HG02610 (cell line): ENCODE results near the gene CLCN6.
A peak's percentile ranks its signal among the peaks of the same experiment; 100 is the strongest.

Source experiments
- ATAC-seq: cut with Tn5 transposase; IDR thresholded peaks from one replicate; pipeline ENCODE4 v1.9.1; 2021; ENCODE audit warnings: mild to moderate bottlenecking, moderate library complexity; ENCODE audit not compliant: unreplicated experiment

Gene CLCN6, protein sequence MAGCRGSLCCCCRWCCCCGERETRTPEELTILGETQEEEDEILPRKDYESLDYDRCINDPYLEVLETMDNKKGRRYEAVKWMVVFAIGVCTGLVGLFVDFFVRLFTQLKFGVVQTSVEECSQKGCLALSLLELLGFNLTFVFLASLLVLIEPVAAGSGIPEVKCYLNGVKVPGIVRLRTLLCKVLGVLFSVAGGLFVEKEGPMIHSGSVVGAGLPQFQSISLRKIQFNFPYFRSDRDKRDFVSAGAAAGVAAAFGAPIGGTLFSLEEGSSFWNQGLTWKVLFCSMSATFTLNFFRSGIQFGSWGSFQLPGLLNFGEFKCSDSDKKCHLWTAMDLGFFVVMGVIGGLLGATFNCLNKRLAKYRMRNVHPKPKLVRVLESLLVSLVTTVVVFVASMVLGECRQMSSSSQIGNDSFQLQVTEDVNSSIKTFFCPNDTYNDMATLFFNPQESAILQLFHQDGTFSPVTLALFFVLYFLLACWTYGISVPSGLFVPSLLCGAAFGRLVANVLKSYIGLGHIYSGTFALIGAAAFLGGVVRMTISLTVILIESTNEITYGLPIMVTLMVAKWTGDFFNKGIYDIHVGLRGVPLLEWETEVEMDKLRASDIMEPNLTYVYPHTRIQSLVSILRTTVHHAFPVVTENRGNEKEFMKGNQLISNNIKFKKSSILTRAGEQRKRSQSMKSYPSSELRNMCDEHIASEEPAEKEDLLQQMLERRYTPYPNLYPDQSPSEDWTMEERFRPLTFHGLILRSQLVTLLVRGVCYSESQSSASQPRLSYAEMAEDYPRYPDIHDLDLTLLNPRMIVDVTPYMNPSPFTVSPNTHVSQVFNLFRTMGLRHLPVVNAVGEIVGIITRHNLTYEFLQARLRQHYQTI

DNA sequence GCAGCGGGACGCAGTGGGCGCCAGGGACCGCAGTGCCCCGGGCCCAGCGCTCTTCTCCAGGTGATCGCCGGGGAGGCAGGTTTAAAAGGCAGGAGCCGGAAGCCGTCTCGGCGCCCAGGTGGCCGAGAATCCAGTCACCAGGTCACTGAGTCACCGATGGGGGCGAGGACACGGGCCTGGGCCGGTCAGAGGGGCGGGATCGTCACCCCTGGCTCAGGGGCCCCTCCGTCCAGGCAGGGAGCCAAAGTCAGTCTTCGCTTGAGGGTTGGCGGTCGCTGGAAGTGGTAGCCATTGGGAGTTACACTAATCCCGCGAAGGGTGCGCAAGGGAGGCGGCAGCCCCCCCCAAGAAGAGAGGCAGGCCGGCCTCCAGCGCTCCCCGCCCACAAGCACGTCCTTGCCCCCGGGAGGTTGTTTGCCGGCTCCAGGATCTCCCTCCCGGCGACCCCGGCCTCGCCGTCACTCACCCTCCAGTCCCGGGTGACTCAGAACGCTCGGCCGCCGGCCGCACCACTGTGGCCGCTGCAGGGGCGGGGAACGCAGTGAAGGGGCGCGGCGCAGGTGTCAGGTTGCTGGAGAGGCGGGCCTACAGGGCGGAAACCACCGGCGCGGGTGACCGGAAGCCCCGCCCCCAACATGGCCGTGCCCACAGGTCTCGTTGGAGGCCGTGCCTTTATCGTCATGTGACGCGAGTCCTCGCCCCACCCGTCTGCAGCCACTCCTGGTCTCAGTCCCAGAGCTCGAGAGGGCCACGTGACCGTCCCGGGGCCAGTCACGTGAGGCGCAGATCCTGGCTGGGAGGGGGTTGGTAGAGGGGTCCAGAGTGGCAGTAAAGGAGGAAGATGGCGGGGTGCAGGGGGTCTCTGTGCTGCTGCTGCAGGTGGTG is at the start of gene CLCN6, which contains the start of gene MTHFR:
Gene CLCN6, plus strand, starts transcription at position 770 of the 885 bp plus-strand sequence. Its CDS starts 72 bp downstream, at position 842.
Gene MTHFR, minus strand, starts transcription at position 543 of the 885 bp plus-strand sequence. CDS start 2,848 bp downstream, outside the sequence.
- peak; percentile 80 for ATAC-seq

DNA sequence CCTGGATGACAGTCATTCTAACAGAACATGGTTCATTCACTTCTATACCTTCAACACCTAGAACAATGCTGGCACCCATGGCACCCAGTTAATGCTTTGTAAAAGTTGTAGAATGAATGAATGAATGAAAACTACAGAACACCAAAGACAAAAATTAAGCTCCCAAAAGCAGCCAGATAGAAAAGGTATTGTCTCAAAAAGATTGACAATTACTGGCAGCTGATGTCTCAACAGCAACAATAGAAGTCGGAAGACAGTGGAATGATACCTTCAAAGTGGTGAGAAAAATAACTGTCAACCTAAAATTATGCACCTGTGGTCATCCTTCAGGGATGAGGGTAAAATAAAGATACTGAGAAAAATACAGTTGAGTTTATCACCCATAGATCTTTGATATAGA is 48.9 kb upstream of the CLCN6 start:
- no peak for ATAC-seq

DNA sequence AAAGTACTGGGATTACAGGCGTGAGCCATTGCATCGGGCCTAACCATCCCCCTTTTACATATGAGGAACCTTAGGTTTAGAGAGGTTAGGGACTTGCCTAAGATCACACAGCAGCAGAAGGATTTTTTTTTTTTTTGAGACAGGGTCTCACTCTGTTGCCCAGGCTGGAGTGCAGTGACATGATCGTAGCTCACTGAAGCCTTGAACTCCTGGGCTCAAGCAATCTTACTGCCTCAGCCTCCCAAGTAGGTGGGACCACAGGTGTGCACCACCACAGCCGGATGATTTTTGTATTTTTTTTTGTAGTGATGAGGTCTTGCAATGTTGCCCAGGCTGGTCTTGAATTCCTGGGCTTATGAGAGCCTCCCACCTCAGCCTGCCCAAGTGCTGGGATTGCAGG is 46.2 kb upstream of the CLCN6 start:
- no peak for ATAC-seq

DNA sequence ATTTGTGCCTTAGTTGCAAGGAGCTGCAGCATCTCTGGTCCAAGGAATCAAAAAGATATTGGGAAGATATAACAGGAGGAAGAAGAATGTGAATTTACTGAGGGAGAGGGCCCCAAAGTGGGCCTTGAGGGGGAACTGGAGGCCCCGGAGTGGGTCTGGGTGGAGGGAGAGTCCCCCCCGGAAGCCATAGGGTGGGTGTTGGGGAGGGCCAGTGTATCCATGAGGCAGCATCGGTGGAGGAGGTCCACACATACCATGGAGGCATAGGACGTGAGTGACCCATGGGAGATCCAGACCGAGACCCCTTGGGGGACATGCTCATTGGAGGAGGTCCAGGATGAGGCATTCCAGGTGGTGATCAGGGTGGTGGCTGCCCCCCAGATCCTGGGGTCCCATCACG is 44.7 kb upstream of the CLCN6 start:
- ATAC-seq, result no peak

DNA sequence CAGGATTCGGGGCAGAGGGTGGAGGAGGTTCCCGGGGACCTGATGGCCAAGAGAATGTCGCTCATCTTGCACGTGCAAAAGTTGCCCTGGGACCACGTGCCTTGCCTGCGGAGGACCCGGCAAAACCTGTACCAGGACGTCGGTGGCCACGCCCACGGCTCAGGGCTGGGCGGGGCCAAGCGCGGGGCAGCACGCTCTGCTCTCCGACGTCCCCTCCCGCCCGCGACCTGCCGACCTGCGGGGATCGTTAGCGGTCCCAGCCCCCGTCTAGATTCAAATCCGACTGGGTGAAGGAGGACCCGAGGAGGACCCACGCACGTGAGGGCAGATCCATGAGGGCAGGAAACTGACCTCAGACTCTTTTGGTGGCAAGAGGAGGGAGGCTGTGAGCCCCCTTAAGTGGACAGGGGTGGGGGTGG is 44.0 kb upstream of the CLCN6 start, which contains the start of gene C1orf167:
Gene C1orf167, plus strand, starts transcription at position 206 of the 419 bp plus-strand sequence. CDS start 2,208 bp downstream, outside the sequence.
- ATAC-seq, result no peak

DNA sequence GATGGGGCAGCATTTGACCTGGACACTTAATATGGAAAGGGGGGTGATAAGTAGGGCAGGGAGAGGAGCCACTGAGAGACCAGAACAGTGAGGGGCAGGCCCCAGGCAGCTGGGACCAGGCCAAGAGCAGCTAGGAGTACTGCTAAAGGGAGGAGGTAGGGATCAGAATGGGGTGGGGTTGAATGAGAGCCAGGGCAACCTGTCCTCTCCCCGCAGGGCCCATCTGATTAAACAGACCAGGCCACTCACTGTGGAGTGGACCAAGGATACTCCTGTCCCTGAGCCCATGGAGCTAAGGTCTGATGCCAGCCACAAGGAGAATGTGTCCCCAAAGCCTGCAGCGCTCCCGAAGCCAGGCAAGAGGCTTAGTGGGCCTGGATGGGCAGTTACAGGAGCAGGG is 41.9 kb upstream of the CLCN6 start:
- ATAC-seq, result no peak

DNA sequence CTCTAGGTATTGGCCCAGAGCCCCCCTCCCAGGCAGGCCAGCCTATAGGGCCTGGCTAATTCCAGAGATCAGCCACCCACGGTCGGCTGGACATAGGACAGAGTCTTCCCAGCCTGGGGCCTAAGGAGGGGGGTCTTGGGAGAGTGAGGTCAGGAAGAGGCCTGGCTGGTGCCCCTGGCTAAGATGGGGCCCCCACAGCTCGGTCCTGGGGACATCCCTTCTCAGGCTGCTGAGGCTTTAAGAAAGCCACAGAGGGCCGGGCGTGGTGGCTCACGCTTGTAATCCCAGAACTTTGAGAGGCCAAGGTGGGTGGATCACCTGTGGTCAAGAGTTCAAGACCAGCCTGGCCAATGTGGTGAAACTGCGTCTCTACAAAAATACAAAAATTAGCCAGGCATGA is 41.5 kb upstream of the CLCN6 start:
- no peak for ATAC-seq

DNA sequence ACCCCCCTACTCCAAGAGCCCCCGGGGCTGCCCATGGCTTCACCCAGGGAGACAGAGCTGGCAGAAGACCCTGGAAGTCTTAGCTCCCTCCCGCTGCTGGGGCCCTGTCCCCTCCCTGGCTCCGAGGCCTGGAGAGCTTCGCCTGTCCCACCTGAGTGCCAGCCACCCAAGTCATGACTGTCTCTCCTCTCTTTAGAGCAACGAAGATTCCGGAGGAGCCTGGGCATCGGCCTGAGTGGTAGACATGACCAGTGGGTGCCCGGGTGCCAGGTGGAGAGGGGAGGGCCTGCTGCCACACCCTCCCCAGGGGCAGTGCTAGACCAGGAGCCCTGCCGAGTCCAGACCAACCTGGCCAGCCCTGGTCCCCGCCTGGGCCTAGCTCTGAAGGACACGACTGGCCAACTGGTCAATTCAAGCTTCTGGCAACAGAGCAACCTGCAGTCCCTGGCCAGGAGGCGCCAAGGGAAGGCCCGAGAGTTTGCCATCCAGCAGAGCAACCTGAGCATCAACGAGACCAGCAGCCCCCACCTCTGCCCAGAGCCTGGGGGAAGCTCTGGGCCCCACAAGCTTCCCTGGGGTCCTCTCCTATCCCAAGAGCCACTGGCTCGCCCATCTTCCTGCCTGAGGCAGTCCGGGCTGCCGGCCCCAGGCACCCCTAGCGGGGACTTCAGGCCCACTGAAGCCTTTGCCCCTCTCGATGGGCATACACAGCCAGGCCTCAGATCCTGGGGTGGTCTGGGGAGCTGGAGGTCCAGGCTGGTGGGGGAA is 40.1 kb upstream of the CLCN6 start:
- no peak for ATAC-seq

DNA sequence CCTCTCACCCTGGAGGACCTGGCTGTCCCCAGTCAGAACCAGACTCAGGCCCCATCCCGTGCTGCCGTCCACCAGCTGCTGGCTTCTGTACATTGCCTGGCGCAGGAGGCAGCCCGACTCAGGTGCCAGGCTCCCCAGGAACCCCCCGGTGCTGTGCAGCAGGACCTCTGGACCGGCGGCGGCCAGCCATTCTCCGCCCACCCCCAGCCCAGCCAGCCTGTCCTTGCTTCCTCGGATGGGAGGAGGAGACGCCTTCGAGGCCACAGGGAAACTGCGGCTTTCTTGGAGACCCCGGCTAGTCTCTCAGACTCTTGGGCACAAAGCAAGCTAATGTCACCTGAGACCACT is 39.6 kb upstream of the CLCN6 start:
- no peak for ATAC-seq

DNA sequence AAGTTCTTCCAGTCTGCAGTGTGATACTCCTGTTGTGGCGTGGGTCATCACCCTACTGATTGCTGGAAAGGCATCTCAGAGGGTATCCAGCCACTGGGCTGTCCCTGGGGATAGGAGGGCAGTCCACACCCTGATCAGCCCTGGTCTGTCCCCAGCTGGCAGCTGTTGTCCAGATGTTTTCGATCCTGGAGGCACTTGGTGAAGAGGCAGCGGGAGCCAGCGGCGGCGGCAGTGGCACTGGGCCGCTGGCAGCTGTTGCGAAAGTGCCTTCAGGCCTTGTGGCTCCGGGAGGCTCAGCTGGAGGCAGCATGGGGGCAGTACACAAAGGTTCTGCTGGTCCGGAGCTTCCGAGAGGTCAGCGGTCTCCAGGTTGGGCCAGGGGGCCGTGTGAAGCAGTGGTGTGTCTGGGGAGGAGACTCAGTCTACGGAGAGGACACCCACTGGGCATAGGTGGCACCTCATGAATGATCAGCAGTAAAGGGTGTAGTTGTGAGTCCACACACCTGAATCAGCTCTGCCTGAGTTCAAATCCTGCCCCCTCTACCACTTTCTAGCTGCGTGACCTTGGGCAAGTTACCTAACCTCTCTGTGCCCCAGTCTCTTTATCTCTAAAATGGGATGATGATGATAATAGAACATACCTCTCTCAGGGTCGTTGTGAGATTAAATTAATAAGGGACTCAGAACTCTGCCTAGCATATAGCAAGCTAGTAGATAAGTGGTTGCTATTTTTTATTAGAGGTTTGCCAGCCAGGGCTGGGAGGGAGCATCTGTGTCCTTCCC is 37.9 kb upstream of the CLCN6 start:
- no peak for ATAC-seq

DNA sequence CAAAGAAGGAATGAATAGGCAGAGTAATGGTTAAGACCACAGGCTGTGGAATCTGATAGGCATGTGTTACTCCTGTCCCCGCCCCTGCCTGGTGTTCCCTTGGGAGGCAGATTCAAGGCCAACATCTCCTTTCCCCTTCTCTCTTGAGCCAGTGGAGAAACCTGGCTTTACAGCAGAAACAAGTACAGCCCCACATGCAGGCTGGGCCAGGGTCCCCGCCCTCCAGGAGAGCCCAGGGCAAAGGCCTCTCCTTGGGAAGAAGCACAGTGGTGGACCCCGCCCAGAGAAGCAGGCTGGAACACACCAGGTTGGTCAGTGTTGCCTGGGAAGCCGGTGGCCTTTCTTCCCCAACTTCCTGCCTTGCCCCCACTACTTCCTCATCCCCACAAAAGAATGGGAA is 37.2 kb upstream of the CLCN6 start:
- no peak for ATAC-seq

DNA sequence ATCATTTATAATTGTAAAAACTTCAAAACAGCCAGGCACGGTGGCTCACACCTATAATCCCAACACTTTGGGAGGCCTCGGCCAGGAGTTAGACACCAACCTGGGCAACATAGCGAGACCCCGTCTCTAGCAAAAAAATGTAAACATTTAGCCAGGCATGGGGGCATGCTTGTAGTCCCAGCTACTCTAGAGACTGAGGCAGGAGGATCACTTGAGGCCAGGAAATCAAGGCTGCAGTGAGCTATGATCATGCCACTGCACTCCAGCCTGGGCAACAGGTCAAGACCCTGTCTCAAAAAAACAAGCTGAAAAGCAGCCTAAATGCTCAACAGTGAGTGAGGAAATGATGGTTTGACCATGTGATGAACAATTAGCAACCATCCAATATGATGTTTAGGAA is 36.7 kb upstream of the CLCN6 start:
- ATAC-seq, result no peak

DNA sequence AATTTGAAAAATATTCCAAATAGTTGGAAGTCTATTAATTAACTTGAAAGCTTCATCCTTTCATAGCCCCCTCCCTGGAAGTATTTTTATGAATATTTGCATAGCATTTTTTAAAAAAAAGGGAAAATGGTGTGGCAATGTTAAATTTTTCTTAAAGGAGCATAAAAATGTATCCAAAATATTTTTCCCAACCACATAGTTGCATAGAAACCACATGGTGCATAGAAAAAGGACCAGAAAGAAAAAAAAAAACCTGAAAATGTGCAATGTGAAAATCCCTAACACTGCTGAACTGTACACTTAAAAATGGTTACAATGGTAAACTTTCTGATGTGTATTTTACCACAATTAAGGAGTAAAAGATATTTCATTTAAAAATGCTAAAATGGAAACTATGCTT is 36.0 kb upstream of the CLCN6 start:
- no peak for ATAC-seq

DNA sequence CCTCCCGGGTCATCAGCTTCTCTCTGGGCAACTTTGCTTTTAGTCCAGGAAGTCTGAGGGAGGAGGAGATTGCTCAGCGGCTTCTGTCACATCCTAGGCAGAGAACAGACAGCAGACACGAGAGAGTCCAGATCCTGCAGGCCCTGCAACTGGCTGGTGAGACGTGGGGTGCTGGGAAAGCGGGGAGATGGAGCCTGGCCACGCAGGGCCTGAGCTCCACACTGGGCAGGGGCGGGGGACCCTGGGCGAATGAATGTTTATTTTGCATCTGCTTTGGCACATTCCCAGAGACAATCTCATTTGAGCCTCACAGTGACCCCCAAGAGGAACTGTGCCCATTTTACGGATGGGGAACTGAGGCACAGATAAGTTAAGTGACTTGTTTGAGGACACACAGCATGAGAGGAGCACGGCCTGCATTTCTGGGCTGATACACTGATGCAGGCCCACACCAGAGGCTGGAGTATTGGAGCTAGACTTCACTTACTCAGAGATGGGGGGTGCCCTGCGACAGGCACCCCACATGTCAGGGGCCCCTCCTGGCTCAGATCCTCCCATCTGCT is 34.4 kb upstream of the CLCN6 start:
- ATAC-seq, result no peak

DNA sequence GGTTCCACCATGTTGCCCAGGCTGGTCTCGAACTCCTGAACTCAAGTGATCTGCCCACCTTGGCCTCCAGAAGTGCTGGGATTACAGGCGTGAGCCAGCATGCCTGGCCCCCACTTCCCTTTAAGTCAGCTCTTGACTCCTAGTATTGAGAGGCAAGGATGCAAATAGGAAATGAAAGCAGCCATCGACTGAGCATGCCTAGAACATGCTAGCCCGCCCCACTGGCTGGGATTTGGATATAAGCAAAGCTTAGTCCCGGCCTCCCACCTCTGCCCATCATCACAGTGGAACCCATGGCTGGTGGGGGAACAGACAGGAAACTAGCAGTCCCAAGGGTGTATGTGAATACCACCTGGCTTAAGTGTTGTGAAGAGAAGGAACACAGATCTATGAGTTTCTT is 33.5 kb upstream of the CLCN6 start:
- ATAC-seq, result no peak

DNA sequence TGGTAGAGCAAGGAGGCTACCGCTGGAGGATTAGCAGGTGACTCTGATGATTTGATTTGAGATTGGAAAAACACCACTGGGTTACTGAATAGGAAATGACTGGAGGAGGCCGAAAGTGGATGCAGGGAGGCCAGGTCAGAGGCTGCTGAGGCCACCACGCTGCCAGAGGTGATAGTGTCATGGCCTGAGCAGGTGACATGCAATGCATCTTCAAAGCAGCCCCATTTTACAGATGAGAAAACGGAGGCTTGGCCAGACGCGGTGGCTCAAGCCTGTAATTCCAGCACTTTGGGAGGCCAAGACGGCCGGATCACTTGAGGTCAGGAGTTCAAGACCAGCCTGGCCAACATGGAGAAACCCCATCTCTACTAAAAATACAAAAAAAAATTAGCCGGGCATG is 31.2 kb upstream of the CLCN6 start:
- no peak for ATAC-seq

DNA sequence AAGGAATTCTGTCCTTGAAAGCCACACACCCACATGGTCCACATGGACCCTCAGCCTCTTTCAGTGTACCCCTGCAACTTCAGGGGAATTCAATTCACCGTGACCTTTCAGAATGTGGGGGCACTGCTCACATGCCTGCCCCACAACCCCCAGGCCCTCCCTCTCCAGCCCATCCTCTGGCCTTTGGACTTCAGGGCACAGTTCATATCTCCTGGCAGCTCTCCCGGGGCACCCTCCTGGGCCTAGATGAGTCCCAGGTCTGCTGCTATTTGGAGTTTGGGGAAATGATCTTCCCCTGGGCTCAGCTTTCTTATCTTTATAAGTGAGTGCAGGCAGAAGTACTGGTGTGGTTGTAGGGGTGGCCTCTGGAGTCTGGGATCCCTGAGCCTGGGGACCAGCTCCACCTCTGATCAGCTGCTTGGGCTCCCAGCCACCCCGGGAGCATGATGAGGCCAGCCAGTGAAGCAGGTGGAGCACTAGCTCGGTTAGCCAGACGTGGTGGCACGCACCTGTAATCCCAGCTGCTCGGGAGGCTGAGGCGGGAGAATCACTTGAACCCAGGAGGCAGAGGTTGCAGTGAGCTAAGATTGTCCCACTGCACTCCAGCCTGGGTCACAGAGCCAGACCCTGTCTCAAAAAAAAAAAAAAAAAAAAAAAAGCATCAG is 28.2 kb upstream of the CLCN6 start:
- ATAC-seq, result no peak

DNA sequence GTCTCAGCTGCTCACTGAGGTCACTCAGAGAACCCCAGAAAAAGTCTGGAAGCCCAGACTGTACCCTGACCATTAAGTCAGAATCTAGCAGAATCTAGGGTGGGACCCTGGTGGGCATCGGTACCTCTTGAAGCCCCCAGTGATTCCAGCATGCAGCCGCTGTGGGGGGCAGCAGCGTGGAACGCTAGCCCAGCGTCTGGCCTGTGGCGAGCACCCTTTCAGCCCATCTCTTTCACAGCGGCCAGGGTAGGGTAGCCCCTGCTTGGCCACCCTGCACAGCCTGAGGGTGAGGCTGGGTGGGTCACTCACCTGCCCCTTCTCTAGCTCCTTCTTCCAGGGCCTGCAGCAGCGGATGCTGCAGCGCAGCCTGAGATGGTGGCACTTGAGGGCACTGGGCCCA is 27.7 kb upstream of the CLCN6 start:
- no peak for ATAC-seq
